Measurements from ENCODE around the gene SLC25A15.
"Not testable (repeated sequence)": the region's sequence is repeated elsewhere in the genome, so short reads cannot be mapped to it uniquely, and the experiment has no call there.

SLC25A15 gene

GRCh38 chr13:40814803-40815202 lies 25.4 kb downstream of the SLC25A15 start:
- no peak for DNase-seq

- DNase-seq, result no peak
These were observed 29.5 kb downstream of the SLC25A15 start for GRCh38 chr13:40818926-40819325.

GRCh38 chr13:40819797-40820315 lies 30.4 kb downstream of the SLC25A15 start:
- DNase-seq, result no peak

- DNase-seq, result not testable (repeated sequence)
These were observed 50.3 kb downstream of the SLC25A15 start for GRCh38 chr13:40839725-40840124.

- DNase-seq, result not testable (repeated sequence)
These were observed 51.5 kb downstream of the SLC25A15 start for GRCh38 chr13:40840955-40841354.

All from eye (tissue), 1 donor.